ENCODE measurements around the gene SENP8.
"Not testable (repeated sequence)": the region's sequence is repeated elsewhere in the genome, so short reads cannot be mapped to it uniquely, and the experiment has no call there.

Gene SENP8

DNA sequence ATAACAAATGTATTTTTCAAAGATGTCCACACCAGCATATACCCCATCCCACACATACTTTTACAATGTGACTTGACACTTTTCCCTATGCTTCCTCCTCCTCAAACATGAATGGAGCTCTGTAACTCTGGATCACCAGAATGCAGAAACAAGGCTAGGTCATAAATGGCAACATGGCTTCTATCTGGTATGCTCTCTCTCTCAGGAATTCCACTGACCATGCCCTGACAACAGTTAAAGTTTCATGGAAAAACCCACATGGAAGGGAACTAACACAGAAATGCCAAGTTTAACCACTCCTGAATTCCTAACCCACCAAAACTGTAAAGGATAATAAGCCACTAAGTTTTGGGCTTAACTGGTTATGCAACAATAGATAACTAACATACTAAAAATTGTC lies 20.2 kb upstream of the SENP8 start:
- no peaks in the 10 kb centered on the region for H3K36me3 Mint-ChIP-seq (ENCODE audit: low read depth)
- no peaks in the 10 kb centered on the region for H3K27me3 Mint-ChIP-seq (ENCODE audit: low read depth)
- H3K9me3 Mint-ChIP-seq, result no peaks in the 10 kb centered on the region
- H3K4me1 Mint-ChIP-seq (ENCODE audit: low read depth), result no peaks in the 10 kb centered on the region
- H3K27ac Mint-ChIP-seq, result no peak overlapping the region
- H3K4me3 Mint-ChIP-seq, result no peak overlapping the region

DNA sequence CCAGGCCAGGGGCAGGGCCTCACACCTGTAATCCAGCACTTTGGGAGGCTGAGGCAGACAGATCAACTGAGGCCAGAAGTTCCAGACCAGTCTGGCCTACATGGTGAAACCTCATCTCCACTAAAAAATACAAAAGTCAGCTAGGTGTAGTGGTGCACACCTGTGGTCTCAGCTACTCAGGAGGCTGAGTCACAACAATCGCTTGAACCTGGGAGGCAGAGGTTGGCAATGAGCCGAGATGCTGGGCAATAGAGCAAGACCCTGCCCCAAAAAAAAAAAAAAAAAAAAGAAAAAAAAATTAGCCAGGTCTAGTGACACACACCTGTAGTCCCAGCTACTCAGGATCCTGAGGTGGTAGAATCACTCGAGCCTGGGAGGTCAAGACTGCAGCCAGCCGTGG lies 19.0 kb upstream of the SENP8 start:
- Mint-ChIP-seq H3K9me3 (no peaks in the 10 kb centered on the region), H3K4me1 (ENCODE audit: low read depth) (no peaks in the 10 kb centered on the region), H3K36me3 (ENCODE audit: low read depth) (no peaks in the 10 kb centered on the region), H3K27ac (no peak overlapping the region), H3K27me3 (ENCODE audit: low read depth) (no peaks in the 10 kb centered on the region), H3K4me3 (no peak overlapping the region)

DNA sequence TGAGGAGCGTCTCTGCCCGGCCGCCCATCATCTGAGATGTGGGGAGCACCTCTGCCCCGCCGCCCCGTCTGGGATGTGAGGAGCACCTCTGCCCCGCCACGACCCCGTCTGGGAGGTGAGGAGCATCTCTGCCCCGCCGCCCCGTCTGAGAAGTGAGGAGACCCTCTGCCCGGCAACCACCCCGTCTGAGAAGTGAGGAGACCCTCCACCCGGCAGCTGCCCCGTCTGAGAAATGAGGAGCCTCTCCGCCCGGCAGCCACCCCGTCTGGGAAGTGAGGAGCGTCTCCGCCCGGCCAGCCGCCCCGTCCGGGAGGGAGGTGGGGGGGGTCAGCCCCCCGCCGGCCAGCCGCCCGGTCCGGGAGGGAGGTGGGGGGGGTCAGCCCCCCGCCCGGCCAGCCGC lies 17.7 kb upstream of the SENP8 start:
- H3K36me3 Mint-ChIP-seq (ENCODE audit: low read depth); H3K4me1 Mint-ChIP-seq (ENCODE audit: low read depth); H3K27ac Mint-ChIP-seq: not testable (repeated sequence)

DNA sequence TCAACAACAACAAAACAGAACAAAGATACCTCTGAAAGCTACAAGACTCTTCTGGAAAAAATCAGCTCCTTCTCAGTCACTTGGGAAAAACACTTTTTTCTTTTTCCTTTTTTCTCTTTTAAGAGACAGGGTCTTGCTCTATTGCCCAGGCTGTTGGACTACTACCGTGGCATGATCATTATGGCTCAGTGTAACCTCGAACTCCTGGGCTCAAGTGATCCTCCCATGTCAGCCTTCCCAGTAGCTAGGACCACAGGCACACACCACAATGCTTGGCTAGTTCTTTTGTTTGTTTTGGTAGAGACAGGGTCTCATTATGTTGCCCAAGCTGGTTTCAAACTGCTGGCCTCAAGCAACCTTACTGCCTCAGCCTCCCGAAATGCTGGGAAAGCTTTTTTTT lies 13.1 kb upstream of the SENP8 start:
- Mint-ChIP-seq H3K27ac (no peak overlapping the region), H3K27me3 (ENCODE audit: low read depth) (no peaks in the 10 kb centered on the region), H3K36me3 (ENCODE audit: low read depth) (no peaks in the 10 kb centered on the region), H3K9me3 (no peaks in the 10 kb centered on the region), H3K4me3 (no peak overlapping the region), H3K4me1 (ENCODE audit: low read depth) (no peaks in the 10 kb centered on the region)

More for the DNA sequence above, 17.7 kb upstream of the SENP8 start:
- H3K9me3 Mint-ChIP-seq; H3K27me3 Mint-ChIP-seq (ENCODE audit: low read depth); H3K4me3 Mint-ChIP-seq: not testable (repeated sequence)

DNA sequence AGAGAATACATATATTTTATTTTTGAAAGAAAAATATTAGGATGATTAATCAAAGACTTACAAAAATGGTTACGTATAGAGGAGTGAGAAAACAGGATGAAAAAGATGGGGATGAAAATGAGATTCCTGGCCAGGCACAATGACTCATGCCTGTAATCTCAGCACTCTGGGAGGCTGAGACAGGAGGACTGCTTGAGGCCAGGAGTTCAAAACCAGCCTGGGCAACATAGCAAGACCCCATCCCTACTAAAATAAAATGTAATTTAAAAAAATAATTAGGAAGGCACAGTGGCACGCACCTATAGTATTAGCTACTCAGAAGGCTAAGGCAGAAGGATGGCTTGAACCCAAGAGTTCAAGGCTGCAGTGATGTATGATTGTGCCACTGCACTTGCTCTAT lies 12.1 kb upstream of the SENP8 start:
- Mint-ChIP-seq H3K4me1 (ENCODE audit: low read depth) (no peaks in the 10 kb centered on the region), H3K36me3 (ENCODE audit: low read depth) (no peaks in the 10 kb centered on the region), H3K4me3 (no peak overlapping the region), H3K9me3 (no peaks in the 10 kb centered on the region), H3K27me3 (ENCODE audit: low read depth) (no peaks in the 10 kb centered on the region), H3K27ac (no peak overlapping the region)

DNA sequence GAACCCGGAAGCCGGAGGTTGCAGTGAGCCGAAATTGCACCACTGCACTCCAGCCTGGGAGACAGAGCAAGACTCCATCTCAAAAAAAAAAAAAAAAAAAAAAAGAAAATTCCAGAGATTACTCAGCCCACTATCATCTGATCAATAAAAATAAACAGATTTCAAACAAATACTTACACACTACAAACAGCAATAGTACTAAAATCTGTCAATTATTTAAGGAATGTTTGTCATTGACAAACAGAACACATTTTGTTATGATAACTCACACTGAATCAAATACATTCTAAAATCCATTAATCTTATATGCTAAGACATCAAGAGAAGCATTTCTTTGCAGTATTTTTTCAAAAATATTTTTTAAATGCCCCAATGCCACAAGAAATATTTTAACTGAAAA lies 7.8 kb upstream of the SENP8 start:
- no peaks in the 10 kb centered on the region for H3K36me3 Mint-ChIP-seq (ENCODE audit: low read depth)
- H3K27ac Mint-ChIP-seq, result no peak overlapping the region

DNA sequence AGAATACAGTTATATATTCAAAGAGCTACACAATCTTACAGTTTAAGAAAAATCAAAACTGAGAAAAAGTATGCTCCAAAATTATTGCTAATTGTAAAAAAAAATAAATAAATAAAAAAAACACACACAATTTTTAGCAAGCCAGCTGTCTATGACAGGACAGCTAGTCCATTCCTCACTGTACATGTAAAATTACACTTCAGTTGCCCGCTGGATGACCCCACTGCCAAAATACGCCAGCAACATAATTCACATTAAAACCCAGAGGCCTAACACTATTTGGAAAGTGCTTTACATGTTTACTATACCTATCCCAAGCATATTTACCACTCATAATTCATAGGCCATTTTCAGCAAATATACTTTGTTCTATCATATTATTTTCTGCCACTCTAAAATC lies 6.1 kb upstream of the SENP8 start:
- no peak overlapping the region for H3K27ac Mint-ChIP-seq
- H3K9me3 Mint-ChIP-seq, result no peaks in the 10 kb centered on the region
- H3K27me3 Mint-ChIP-seq (ENCODE audit: low read depth), result peaks cover 29% of the 10 kb centered on the region
- H3K36me3 Mint-ChIP-seq (ENCODE audit: low read depth), result no peaks in the 10 kb centered on the region
- peaks cover 14% of the 10 kb centered on the region for H3K4me1 Mint-ChIP-seq (ENCODE audit: low read depth)
- no peak overlapping the region for H3K4me3 Mint-ChIP-seq

More for the DNA sequence above, 7.8 kb upstream of the SENP8 start:
- Mint-ChIP-seq H3K4me3 (no peak overlapping the region), H3K4me1 (ENCODE audit: low read depth) (peaks cover 3% of the 10 kb centered on the region), H3K27me3 (ENCODE audit: low read depth) (peaks cover 13% of the 10 kb centered on the region), H3K9me3 (no peaks in the 10 kb centered on the region)

DNA sequence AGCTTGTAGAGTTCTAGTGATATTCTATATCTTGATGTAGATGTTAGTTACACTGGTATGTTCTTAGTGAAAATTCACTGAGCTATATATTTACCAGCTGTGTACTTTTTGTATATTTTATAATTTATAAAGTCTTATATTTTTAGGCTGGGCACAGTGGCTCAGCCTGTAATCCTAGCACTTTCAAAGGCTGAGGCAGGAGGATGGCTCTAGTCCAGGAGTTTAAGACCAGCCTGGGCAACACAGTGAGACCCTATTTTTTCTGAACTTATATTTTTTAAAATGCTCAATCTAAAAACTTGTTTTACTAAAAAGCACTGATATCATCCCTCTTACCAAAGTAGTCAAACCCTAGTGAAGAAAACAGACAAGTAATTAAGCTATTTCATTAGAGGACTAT lies 5.4 kb upstream of the SENP8 start:
- no peaks in the 10 kb centered on the region for H3K9me3 Mint-ChIP-seq
- H3K36me3 Mint-ChIP-seq (ENCODE audit: low read depth), result no peaks in the 10 kb centered on the region
- H3K4me1 Mint-ChIP-seq (ENCODE audit: low read depth), result peaks cover 15% of the 10 kb centered on the region
- no peak overlapping the region for H3K4me3 Mint-ChIP-seq
- H3K27me3 Mint-ChIP-seq (ENCODE audit: low read depth), result peaks cover 30% of the 10 kb centered on the region
- no peak overlapping the region for H3K27ac Mint-ChIP-seq

DNA sequence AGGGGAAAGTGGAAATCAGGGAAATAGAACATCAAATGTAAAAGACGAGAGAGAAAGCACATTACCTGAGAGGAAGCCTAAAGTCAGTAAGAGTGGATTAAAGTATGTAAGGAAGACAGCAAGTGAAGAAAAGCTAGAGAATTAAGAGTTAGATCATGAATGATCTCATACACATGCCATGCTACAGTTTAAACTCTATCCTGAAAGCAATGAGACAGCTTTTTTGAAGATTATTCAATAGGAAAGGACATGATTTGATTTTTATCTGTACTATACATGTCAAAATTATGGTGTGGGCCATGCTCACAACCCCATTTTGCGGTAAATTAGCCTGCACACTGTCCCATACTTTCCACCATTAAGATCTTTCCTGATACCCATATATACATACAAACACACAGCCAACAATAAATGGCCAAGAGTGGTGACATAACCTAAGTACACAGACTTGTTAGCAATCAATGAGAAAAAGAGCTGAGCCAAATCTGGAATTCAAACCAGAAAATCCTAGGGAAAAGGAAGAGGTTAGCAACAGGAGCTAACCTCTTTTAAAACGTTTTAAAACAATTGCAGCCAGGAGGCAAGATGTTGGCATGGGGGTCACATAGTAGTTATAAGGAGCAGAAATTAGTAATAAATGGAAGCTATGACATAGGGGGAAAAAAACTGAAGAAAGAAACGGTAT lies 4.7 kb upstream of the SENP8 start:
- H3K27me3 Mint-ChIP-seq (ENCODE audit: low read depth), result peaks cover 30% of the 10 kb centered on the region
- peaks cover 15% of the 10 kb centered on the region for H3K4me1 Mint-ChIP-seq (ENCODE audit: low read depth)
- H3K4me3 Mint-ChIP-seq, result no peak overlapping the region
- H3K36me3 Mint-ChIP-seq (ENCODE audit: low read depth), result no peaks in the 10 kb centered on the region
- H3K9me3 Mint-ChIP-seq, result no peaks in the 10 kb centered on the region
- no peak overlapping the region for H3K27ac Mint-ChIP-seq

DNA sequence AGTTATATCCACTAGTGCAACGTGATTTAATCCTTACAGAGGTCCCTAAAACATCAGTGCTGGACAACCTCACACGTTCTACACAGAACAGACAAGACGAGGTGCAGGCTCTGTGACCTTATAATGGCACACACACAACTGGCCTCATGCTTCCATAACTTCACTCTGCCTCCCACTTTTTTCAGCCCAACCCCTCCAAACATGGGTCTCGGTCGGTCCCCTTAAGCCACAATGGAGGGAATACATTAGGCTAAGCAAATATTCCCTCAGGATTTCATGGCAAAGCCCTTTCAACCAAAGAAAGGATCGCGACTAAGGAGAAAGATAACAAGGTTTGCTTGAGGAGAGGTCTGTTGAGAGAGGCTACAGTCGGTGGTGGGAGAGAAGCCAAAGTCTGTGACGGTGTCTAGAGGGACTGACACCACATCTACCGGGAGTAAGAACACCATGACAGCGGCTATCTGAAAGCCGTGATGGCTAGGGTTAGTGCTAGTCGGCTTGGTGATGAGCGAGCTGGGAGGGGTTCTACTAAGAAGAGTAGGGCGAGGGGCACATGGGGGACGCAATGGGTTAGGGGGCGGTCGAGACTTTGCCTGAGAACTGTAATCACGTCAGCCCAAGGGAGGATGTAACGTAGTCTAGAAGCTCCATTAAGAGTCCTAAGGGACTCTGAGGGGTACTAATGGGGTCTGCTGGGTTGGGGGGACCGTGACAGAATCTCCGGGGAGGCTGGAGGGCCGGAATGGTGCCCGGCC lies 1.3 kb upstream of the SENP8 start:
- Mint-ChIP-seq H3K27ac (peak overlapping the region; percentile 89), H3K36me3 (ENCODE audit: low read depth) (no peaks in the 10 kb centered on the region), H3K27me3 (ENCODE audit: low read depth) (peaks cover 30% of the 10 kb centered on the region), H3K4me3 (peak overlapping the region; percentile 95), H3K4me1 (ENCODE audit: low read depth) (peaks cover 22% of the 10 kb centered on the region), H3K9me3 (no peaks in the 10 kb centered on the region)

DNA sequence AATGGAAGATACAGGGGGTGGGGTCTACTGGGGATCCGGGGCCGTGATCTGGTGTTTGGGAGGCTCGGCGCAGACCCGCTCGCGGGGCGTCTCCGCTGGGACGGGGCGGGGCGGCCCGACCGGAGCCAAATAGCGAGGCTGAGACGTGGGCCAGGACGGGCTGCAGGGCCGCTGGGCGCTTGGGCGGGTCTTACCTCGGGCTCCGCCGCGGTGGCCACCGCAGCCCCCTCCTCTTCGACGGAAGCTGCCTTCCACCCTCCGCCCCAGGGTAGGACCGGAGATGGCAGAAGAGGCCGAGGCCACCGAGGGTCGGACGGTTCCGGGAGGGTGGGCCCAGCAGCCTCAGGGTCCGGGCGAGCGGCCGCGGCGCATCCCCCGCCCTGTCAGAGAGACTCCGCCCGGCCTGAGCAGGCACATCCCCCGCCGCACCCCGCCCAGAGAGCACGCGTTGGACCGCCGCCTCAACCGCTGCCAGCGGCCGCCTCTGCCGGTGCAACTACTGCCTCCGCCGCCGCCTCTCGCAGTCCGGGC lies 652 bp upstream of the SENP8 start:
- peaks cover 30% of the 10 kb centered on the region for H3K27me3 Mint-ChIP-seq (ENCODE audit: low read depth)
- H3K9me3 Mint-ChIP-seq, result no peaks in the 10 kb centered on the region
- H3K27ac Mint-ChIP-seq, result peak overlapping the region; percentile 89
- peaks cover 22% of the 10 kb centered on the region for H3K4me1 Mint-ChIP-seq (ENCODE audit: low read depth)
- peak overlapping the region; percentile 95 for H3K4me3 Mint-ChIP-seq
- no peaks in the 10 kb centered on the region for H3K36me3 Mint-ChIP-seq (ENCODE audit: low read depth)

DNA sequence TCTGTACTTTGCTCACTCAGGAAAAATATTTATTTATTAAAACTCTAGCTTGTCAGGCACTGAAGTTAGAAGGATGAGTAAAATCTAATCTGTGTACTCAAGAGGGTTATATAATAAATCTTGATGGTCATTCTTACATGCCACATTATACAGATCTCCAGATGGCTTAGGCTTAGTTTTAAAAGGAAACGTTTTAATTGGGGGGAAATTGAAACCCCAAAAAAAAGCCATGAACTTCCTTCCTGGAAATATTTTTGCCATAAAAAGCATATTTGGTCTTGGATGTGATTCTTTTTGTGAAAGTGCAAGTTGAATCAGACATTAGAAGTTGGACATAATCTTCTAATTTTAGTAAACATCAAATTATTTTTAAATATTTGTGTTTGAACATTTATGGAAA lies 6.0 kb downstream of the SENP8 start:
- Mint-ChIP-seq H3K27me3 (ENCODE audit: low read depth) (no peaks in the 10 kb centered on the region), H3K4me1 (ENCODE audit: low read depth) (peaks cover 1% of the 10 kb centered on the region), H3K36me3 (ENCODE audit: low read depth) (no peaks in the 10 kb centered on the region), H3K27ac (no peak overlapping the region), H3K4me3 (no peak overlapping the region), H3K9me3 (no peaks in the 10 kb centered on the region)

DNA sequence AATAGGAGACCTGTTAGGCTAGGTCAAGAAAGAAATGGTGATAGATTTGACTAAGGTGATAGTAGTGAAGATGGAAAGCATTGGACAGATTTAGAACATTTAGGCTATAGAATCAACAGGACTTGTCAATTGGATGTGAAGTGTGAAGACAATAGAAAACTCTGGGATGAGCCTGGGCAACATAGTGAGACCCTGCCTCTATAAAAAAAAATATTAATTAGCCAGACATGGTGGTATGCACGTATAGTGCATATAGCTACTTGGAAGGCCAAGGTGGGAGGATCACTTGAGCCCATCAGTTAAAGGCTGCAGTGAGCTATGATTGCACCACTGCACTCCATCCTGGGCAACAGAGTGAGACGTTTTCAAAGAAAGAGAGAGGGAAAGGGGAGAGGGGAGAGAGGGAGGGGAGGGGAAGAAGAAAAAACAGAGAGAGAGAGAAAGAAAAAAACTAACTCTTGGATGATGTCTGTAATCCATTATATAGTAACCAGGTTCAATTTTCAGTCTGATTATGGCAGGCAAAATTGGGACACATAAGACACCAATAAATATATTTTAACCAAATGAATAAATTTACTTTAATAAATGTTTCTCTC lies 9.6 kb downstream of the SENP8 start:
- peaks cover 4% of the 10 kb centered on the region for H3K27me3 Mint-ChIP-seq (ENCODE audit: low read depth)
- H3K4me3 Mint-ChIP-seq, result no peak overlapping the region
- H3K27ac Mint-ChIP-seq, result no peak overlapping the region
- H3K4me1 Mint-ChIP-seq (ENCODE audit: low read depth), result no peaks in the 10 kb centered on the region
- H3K9me3 Mint-ChIP-seq, result no peaks in the 10 kb centered on the region
- no peaks in the 10 kb centered on the region for H3K36me3 Mint-ChIP-seq (ENCODE audit: low read depth)

DNA sequence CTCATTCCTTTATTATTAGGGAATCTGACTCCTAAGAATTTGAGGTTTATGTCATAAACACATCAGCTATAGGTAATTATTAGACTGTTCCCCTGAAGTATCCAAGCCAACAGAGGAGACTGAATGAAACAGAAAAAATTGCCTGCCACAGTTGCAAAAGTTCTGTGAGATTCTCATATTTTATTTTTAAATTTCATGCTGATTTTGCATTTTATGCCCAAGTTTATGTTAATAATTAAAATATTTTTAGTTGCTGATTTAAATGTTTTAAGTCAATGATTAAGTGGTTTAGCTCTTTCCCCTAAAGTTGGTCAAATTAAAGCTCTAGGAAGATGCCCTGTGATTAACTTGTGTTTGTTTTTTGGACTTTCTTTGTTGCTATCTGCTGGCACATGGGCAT lies 10.2 kb downstream of the SENP8 start:
- no peaks in the 10 kb centered on the region for H3K4me1 Mint-ChIP-seq (ENCODE audit: low read depth)
- no peak overlapping the region for H3K27ac Mint-ChIP-seq
- H3K27me3 Mint-ChIP-seq (ENCODE audit: low read depth), result peaks cover 4% of the 10 kb centered on the region
- no peak overlapping the region for H3K4me3 Mint-ChIP-seq
- H3K36me3 Mint-ChIP-seq (ENCODE audit: low read depth), result no peaks in the 10 kb centered on the region
- no peaks in the 10 kb centered on the region for H3K9me3 Mint-ChIP-seq

DNA sequence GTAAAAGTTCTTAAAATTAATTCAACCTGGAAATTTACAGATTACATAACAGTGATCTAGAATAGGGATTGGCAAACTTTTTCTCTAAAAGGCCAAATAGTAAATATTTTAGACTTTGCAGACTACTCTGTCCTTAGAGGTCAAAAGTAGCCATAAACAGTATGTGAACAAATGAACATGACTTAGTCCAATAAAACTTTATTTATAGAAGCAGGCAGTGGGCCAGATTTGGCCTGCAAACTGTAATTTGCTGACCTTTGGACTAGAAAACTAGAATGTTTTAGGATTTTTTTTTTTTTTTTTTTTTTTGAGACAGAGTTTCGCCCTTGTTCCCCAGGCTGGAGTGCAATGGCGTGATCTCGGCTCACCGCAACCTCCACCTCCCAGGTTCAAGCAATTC lies 12.1 kb downstream of the SENP8 start:
- H3K36me3 Mint-ChIP-seq (ENCODE audit: low read depth), result no peaks in the 10 kb centered on the region
- peaks cover 4% of the 10 kb centered on the region for H3K27me3 Mint-ChIP-seq (ENCODE audit: low read depth)
- H3K9me3 Mint-ChIP-seq, result no peaks in the 10 kb centered on the region
- no peak overlapping the region for H3K27ac Mint-ChIP-seq
- no peaks in the 10 kb centered on the region for H3K4me1 Mint-ChIP-seq (ENCODE audit: low read depth)
- H3K4me3 Mint-ChIP-seq, result no peak overlapping the region

Data from T-helper 1 cell treated with Interleukin-12 subunit alpha and Interleukin-12 subunit beta and Interleukin-4 antibody, amounts not matched to agents 30 μg/mL and 1 μg/mL, for 36 hours (primary cell).